ENCODE data around the gene ZNF69. TPM values are rescaled to one million over a fixed set of nuclear protein-coding genes. Genes with fewer than 3 reads are reported as not detected.

The ZNF69 gene
- total RNA-seq: 0.34 and 2.7 TPM in 2 replicates

GRCh38 chr19:11887611-11888531, at the start of gene ZNF69:
ZNF69 (plus strand) TSS chr19:11887782; CDS start chr19:11887924, 142 bp downstream.

GRCh38 chr19:11848594-11849469, 38.8 kb upstream of the ZNF69 start, which contains the start of gene ZNF439:
ZNF439 (plus strand) TSS chr19:11848726; CDS start chr19:11848868, 142 bp downstream.

GRCh38 chr19:11924886-11925650, 37.5 kb downstream of the ZNF69 start, which contains the start of gene ZNF700:
ZNF700 (plus strand) TSS chr19:11925107; CDS start chr19:11925211, 104 bp downstream.

Other genes with a start within 250 kb of the ZNF69 start
- 4.1 and 7.5 TPM in 2 replicates for gene ZNF823, start 148.8 kb upstream of the ZNF69 start, total RNA-seq
- gene ZNF441, start 120.8 kb upstream of the ZNF69 start, total RNA-seq: 8.2 and 8.8 TPM in 2 replicates
- 0.34 and 1.6 TPM in 2 replicates for gene ZNF491, start 89.3 kb upstream of the ZNF69 start, total RNA-seq
- 8.5 and 14.2 TPM in 2 replicates for gene ZNF440, start 73.5 kb upstream of the ZNF69 start, total RNA-seq
- 1.0 and 5.3 TPM in 2 replicates for gene ZNF439, start 39.1 kb upstream of the ZNF69 start, total RNA-seq
- gene ZNF700, start 37.3 kb downstream of the ZNF69 start, total RNA-seq: 10.3 and 12.4 TPM in 2 replicates
- 0.68 and 1.9 TPM in 2 replicates for gene ZNF763, start 77.3 kb downstream of the ZNF69 start, total RNA-seq
- gene ZNF433, start 147.9 kb downstream of the ZNF69 start, total RNA-seq: 7.2 and 8.5 TPM in 2 replicates
- gene ZNF878, start 165.2 kb downstream of the ZNF69 start, total RNA-seq: under 0.01 and 0.43 TPM in 2 replicates
- gene ZNF844, start 176.9 kb downstream of the ZNF69 start, total RNA-seq: 3.8 and 9.5 TPM in 2 replicates